GM19467 (cell line): ENCODE data around the gene PROZ.

Source experiments
- ATAC-seq: cut with Tn5 transposase; IDR thresholded peaks from one replicate; pipeline ENCODE4 v1.9.1; 2021; ENCODE audit warnings: mild to moderate bottlenecking, moderate library complexity; ENCODE audit not compliant: unreplicated experiment

PROZ gene

GRCh38 chr13:113140677-113141600 lies 17.5 kb upstream of the PROZ start:
- ATAC-seq, result no peak

GRCh38 chr13:113141601-113141970 lies 16.9 kb upstream of the PROZ start:
- ATAC-seq, result no peak

GRCh38 chr13:113142876-113143275 lies 15.6 kb upstream of the PROZ start:
- no peak for ATAC-seq

GRCh38 chr13:113143466-113144254 lies 14.8 kb upstream of the PROZ start:
- no peak for ATAC-seq

- no peak for ATAC-seq
Observed at GRCh38 chr13:113144255-113144629, 14.2 kb upstream of the PROZ start.

GRCh38 chr13:113145496-113145895 lies 13.0 kb upstream of the PROZ start:
- no peak for ATAC-seq

- no peak for ATAC-seq
Observed at GRCh38 chr13:113145911-113146598, 12.4 kb upstream of the PROZ start.

GRCh38 chr13:113146750-113147149 lies 11.7 kb upstream of the PROZ start:
- no peak for ATAC-seq

GRCh38 chr13:113147206-113147605 lies 11.2 kb upstream of the PROZ start:
- ATAC-seq, result no peak

GRCh38 chr13:113148407-113148806 lies 10.0 kb upstream of the PROZ start:
- no peak for ATAC-seq

GRCh38 chr13:113148940-113149503 lies 9.4 kb upstream of the PROZ start:
- ATAC-seq, result no peak

- no peak for ATAC-seq
Observed at GRCh38 chr13:113149711-113150549, 8.5 kb upstream of the PROZ start.

- ATAC-seq, result no peak
Observed at GRCh38 chr13:113150550-113151365, 7.7 kb upstream of the PROZ start.

GRCh38 chr13:113151745-113152690 lies 6.4 kb upstream of the PROZ start:
- no peak for ATAC-seq

GRCh38 chr13:113152691-113152983 lies 5.8 kb upstream of the PROZ start:
- no peak for ATAC-seq

- peak; percentile 25 for ATAC-seq
Observed at GRCh38 chr13:113152984-113153809, 5.3 kb upstream of the PROZ start.
